Measurements from ENCODE around the gene STAP2.

GRCh38 chr19:4350726-4351125, 12.1 kb upstream of the STAP2 start:
- TF ChIP-seq CTCF (IDR thresholded peaks at IDR 0.05), result no peak
- TF ChIP-seq POLR2A (IDR thresholded peaks at IDR 0.05), result no peak
- no peak for TF ChIP-seq POLR2AphosphoS5 (IDR thresholded peaks at IDR 0.05)

Data from breast epithelium (tissue), 3 donors.